ENCODE results near the gene AFAP1L2. TPM values are rescaled to one million over a fixed set of nuclear protein-coding genes. Genes with fewer than 3 reads are reported as not detected.

Gene AFAP1L2
- total and polyA plus RNA-seq, 9 of the 15 experiments (the other 6 are each of a cell fraction or from before 2014, with no cell fraction given): 0.07 TPM; not detected in 8

DNA sequence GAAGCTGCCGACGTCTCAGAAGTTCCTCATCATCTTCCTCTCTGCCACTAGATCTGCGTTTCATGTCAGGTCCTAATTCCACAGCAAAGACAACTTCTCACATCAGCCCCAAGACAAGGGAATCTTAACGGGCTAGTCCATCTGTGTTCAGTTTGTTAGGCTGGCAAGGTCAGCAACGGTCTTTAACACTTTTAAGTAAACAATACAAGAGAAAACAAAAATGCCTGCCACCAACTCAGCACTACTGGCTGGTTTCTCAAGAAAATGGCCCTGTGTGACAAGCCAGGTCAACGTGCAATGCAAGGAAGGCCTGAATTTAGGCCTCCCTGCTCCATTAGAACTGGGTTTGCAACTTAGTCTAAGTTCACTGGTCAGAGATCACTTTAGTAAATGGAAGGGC lies 41.0 kb upstream of the AFAP1L2 start:
- Histone ChIP-seq H3K4me3 (no peak overlapping the region), H3K9me3 (replicated peaks; ENCODE audit: control insufficient read depth, insufficient read depth, low read depth, low read length) (no peaks in the 10 kb centered on the region), H3K27ac (ENCODE audit: extremely low read depth, low read depth, low read length) (no peak overlapping the region), H3K9me1 (ENCODE audit: control insufficient read depth, insufficient read depth, low read length) (no peaks in the 10 kb centered on the region), H3K36me3 (ENCODE audit: control insufficient read depth, insufficient read depth, low read length) (no peaks in the 10 kb centered on the region), H3K9ac (ENCODE audit: insufficient read depth in 1 of 2, low read depth in 2 of 2, low read length in 2 of 2) (no peak overlapping the region), H2AFZ (ENCODE audit: low read depth, low read length) (no peak overlapping the region), H3K27me3 (ENCODE audit: control insufficient read depth in 2 of 2, insufficient read depth in 2 of 2, low read length in 2 of 2) (no peaks in the 10 kb centered on the region; a peak in 1 of 5 replicates), H4K20me1 (replicated peaks; ENCODE audit: control insufficient read depth, insufficient read depth, low read length) (no peaks in the 10 kb centered on the region), H3K79me2 (ENCODE audit: control insufficient read depth, insufficient read depth, low read length) (no peaks in the 10 kb centered on the region), H3K4me2 (ENCODE audit: insufficient read depth, low read length) (no peak overlapping the region), H3K4me1 (replicated peaks in 1 of 2; ENCODE audit: control insufficient read depth in 2 of 2, insufficient read depth in 2 of 2, low read length in 2 of 2) (no peaks in the 10 kb centered on the region)
- in situ Hi-C loops (cut with MboI) (no loop called here), intact Hi-C loops (cut with micrococcal nuclease) (no loop called here)
- no peak for TF ChIP-seq SP2 (IDR thresholded peaks at IDR 0.05; ENCODE audit: extremely low read depth, low read depth, low read length, poor library complexity, severe bottlenecking)
- no peak for TF ChIP-seq TAF9B (IDR thresholded peaks at IDR 0.05; ENCODE audit: partially characterized antibody)
- no peak for TF ChIP-seq TAF7 (tag; IDR thresholded peaks at IDR 0.05)
- no peak for TF ChIP-seq MXI1 (IDR thresholded peaks at IDR 0.05; ENCODE audit: low read depth, low read length)
- no peak for TF ChIP-seq CREM (IDR thresholded peaks at IDR 0.05; ENCODE audit: low read depth)
- TF ChIP-seq ZFP36 (IDR thresholded peaks at IDR 0.05; ENCODE audit: low read depth, low read length, partially characterized antibody): no peak
- TF ChIP-seq CBX8 (IDR thresholded peaks at IDR 0.05; ENCODE audit: borderline replicate concordance, extremely low read depth, low read depth, low read length, poor library complexity, severe bottlenecking): no peak
- no peak for TF ChIP-seq SMARCE1 (IDR thresholded peaks at IDR 0.05)
- TF ChIP-seq SMARCC2 (IDR thresholded peaks at IDR 0.05; ENCODE audit: low read depth): no peak
- TF ChIP-seq HNRNPH1 (optimal IDR thresholded peaks at IDR 0.05; ENCODE audit: low read depth, low read length): no peak
- no peak for TF ChIP-seq POLR2A (conservative IDR thresholded peaks at IDR 0.05)
- TF ChIP-seq KAT2B (IDR thresholded peaks at IDR 0.05; ENCODE audit: low read depth, low read length): no peak
- TF ChIP-seq NFIX (CRISPR knock-in tag; IDR thresholded peaks at IDR 0.05; ENCODE audit: low read depth): no peak
- POLR2A ChIA-PET: no interaction called here
- no peak for ATAC-seq
- 0% methylated on average over 5 of the region's 6 CpGs for WGBS (ENCODE audit: insufficient coverage, low coverage, missing lambda C conversion rate)
- CTCF ChIA-PET (ENCODE audit: low intra/inter-chr PET ratio): no interaction called here
- BruUV-seq (replicated peaks): no TSS peak
- no peak for DNase-seq (ENCODE audit: extremely low read depth in 1 of 4, low spot score in 3 of 4)
- FAIRE-seq: no peak

All from K562 (cell line).